ENCODE data around the gene EED. TPM values are rescaled to one million over a fixed set of nuclear protein-coding genes. Genes with fewer than 3 reads are reported as not detected.

Gene EED
- total RNA-seq, 6 donors from 2014 or later, result 6.7 to 43.1 (median 16.0) TPM

DNA sequence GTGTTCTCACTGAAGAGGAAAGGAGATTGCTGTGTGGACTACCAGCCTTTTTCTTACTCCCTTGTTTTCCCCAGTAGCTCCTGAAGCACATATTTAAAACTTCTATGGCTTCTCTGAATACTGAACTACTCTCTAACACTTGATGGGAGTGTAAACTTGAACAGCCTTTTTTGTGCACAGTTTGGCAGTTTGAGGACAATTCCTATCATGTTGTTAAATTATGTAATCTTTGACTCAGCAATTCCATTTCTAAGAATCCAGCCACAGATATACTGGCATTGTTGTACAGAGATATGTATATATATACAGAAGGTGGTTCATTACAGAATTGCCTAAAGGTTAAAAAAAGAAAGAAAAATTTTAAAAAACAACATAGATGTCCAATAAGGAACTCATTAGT is 47.1 kb upstream of the EED start:
- Histone ChIP-seq H3K27ac (no peak overlapping the region), H3K27me3 (no peaks in the 10 kb centered on the region), H3K4me3 (no peak overlapping the region), H3K4me1 (peaks cover 14 to 25% (median 22%) of the 10 kb centered on the region in 4 donors), H3K36me3 (no peaks in the 10 kb centered on the region), H3K9me3 (no peaks in the 10 kb centered on the region)
- TF ChIP-seq EP300 (IDR thresholded peaks at IDR 0.05) (no peak), CTCF (IDR thresholded peaks at IDR 0.05) (no peak), POLR2AphosphoS5 (IDR thresholded peaks at IDR 0.05) (no peak), POLR2A (IDR thresholded peaks at IDR 0.05) (no peak)
- no peak for ATAC-seq (ENCODE audit: low FRiP score in 2 of 2)
- DNase-seq, result no peak

DNA sequence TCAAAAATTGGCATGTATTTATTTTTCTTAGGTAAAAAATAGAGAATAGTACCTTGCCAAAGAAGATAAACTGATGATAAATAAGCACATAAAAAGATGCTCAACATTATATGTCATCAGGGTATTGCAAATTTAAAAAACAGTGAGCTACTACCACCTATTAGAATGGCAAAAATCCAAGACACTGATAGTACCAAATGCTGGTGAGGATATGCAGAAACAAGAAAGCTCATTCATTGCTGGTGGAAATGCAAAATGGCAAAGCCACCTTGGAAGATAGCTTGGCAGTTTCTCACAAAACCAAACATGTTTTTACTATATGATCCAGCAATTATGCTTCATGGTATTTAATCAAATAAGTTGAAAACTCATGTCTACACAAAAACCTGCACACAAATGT is 46.4 kb upstream of the EED start:
- TF ChIP-seq EP300 (IDR thresholded peaks at IDR 0.05) (no peak), POLR2AphosphoS5 (IDR thresholded peaks at IDR 0.05) (no peak), POLR2A (IDR thresholded peaks at IDR 0.05) (no peak), CTCF (IDR thresholded peaks at IDR 0.05) (no peak)
- peaks cover 12 to 19% (median 15%) of the 10 kb centered on the region in 4 donors for H3K4me1 ChIP-seq
- DNase-seq (no peak), ATAC-seq (ENCODE audit: low FRiP score in 2 of 2) (no peak)
- no peak overlapping the region for H3K27ac ChIP-seq
- no peaks in the 10 kb centered on the region for H3K36me3 ChIP-seq
- H3K9me3 ChIP-seq, result no peaks in the 10 kb centered on the region
- no peaks in the 10 kb centered on the region for H3K27me3 ChIP-seq
- no peak overlapping the region for H3K4me3 ChIP-seq

GRCh38 chr11:86199354-86199753 is 45.2 kb upstream of the EED start:
- DNase-seq (no peak), ATAC-seq (ENCODE audit: low FRiP score in 2 of 2) (no peak)
- no peaks in the 10 kb centered on the region for H3K36me3 ChIP-seq
- H3K4me1 ChIP-seq, result peaks cover 5 to 14% (median 13%) of the 10 kb centered on the region in 4 donors
- WGBS, 2 donors, result 86 to 97% methylated on average over 1 of the region's 1 CpG
- TF ChIP-seq POLR2A (IDR thresholded peaks at IDR 0.05) (no peak), CTCF (IDR thresholded peaks at IDR 0.05) (no peak), POLR2AphosphoS5 (IDR thresholded peaks at IDR 0.05) (no peak), EP300 (IDR thresholded peaks at IDR 0.05) (no peak)
- H3K9me3 ChIP-seq, result no peaks in the 10 kb centered on the region
- no peak overlapping the region for H3K4me3 ChIP-seq
- H3K27ac ChIP-seq, result peak overlapping the region in 1 of 4 donors; percentile 29
- H3K27me3 ChIP-seq, result no peaks in the 10 kb centered on the region

DNA sequence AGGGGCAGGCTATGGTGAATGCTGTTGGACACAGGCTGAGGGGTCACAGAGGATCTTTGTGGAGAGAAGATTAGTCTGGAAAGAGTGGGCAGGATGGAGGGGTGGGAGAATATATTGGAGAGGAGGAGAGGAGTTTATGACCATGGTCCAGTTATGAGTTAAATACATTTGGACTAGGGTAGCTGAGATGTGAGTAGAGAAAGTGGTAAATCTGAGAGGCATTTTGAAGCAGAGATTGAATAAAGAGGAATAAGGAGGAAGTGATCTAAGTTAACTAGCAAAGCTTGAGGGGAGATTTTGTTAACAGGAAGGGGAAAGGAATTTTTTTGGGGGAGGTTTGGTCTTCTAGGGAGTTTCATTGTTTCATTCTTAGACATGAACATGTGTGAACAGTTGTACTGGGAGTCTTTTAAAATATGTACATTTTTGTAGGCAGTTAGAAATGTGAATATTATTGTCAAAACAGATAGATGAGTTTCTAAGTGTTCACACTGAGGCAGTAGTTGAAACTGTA is 43.1 kb upstream of the EED start:
- ATAC-seq (ENCODE audit: low FRiP score in 2 of 2) (no peak), DNase-seq (no peak)
- Histone ChIP-seq H3K4me1 (peaks cover 5 to 18% (median 14%) of the 10 kb centered on the region in 4 donors), H3K27ac (peak overlapping the region in 3 of 4 donors; percentile 20 to 77 (median 76)), H3K27me3 (no peaks in the 10 kb centered on the region), H3K36me3 (no peaks in the 10 kb centered on the region), H3K4me3 (no peak overlapping the region), H3K9me3 (no peaks in the 10 kb centered on the region)
- TF ChIP-seq POLR2A (IDR thresholded peaks at IDR 0.05) (no peak), EP300 (IDR thresholded peaks at IDR 0.05) (no peak), CTCF (IDR thresholded peaks at IDR 0.05) (no peak), POLR2AphosphoS5 (IDR thresholded peaks at IDR 0.05) (no peak)

DNA sequence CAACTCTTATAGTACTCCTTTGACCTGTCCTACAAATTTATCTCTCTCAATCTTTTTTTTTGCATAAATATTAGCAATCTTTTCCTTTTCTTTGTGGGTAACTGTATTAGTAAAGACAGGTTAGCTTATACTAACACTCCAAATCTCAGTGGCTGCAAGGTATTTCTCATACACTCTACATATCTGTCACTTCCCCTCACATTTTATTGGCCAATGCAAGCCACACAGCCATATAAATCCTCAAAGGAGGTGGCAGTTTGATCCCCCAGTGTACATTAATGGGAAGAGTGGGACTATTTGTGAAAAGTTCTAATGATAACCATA is 42.6 kb upstream of the EED start:
- Histone ChIP-seq H3K4me3 (peak overlapping the region in 3 of 4 donors; percentile 21 to 47 (median 39)), H3K9me3 (no peaks in the 10 kb centered on the region), H3K4me1 (peaks cover 5 to 16% (median 11%) of the 10 kb centered on the region in 4 donors), H3K27me3 (no peaks in the 10 kb centered on the region), H3K36me3 (no peaks in the 10 kb centered on the region), H3K27ac (peak overlapping the region; percentile 20 to 77 (median 74))
- TF ChIP-seq POLR2A (IDR thresholded peaks at IDR 0.05) (no peak), POLR2AphosphoS5 (IDR thresholded peaks at IDR 0.05) (no peak), EP300 (IDR thresholded peaks at IDR 0.05) (no peak), CTCF (IDR thresholded peaks at IDR 0.05) (no peak)
- peak; percentile 62 to 72 for ATAC-seq (ENCODE audit: low FRiP score in 2 of 2)
- DNase-seq, result no peak
